ENCODE data around the gene REXO4.
A peak's percentile ranks its signal among the peaks of the same experiment; 100 is the strongest.

The REXO4 gene

GRCh38 chr9:133463864-133464615 is 46.2 kb upstream of the REXO4 start:
- TF ChIP-seq, protein P1, sequence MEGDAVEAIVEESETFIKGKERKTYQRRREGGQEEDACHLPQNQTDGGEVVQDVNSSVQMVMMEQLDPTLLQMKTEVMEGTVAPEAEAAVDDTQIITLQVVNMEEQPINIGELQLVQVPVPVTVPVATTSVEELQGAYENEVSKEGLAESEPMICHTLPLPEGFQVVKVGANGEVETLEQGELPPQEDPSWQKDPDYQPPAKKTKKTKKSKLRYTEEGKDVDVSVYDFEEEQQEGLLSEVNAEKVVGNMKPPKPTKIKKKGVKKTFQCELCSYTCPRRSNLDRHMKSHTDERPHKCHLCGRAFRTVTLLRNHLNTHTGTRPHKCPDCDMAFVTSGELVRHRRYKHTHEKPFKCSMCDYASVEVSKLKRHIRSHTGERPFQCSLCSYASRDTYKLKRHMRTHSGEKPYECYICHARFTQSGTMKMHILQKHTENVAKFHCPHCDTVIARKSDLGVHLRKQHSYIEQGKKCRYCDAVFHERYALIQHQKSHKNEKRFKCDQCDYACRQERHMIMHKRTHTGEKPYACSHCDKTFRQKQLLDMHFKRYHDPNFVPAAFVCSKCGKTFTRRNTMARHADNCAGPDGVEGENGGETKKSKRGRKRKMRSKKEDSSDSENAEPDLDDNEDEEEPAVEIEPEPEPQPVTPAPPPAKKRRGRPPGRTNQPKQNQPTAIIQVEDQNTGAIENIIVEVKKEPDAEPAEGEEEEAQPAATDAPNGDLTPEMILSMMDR (IDR thresholded peaks at IDR 0.05; ENCODE audit: poor library complexity, severe bottlenecking) = no peak
- no peak for DNase-seq (ENCODE audit: low spot score)

DNA sequence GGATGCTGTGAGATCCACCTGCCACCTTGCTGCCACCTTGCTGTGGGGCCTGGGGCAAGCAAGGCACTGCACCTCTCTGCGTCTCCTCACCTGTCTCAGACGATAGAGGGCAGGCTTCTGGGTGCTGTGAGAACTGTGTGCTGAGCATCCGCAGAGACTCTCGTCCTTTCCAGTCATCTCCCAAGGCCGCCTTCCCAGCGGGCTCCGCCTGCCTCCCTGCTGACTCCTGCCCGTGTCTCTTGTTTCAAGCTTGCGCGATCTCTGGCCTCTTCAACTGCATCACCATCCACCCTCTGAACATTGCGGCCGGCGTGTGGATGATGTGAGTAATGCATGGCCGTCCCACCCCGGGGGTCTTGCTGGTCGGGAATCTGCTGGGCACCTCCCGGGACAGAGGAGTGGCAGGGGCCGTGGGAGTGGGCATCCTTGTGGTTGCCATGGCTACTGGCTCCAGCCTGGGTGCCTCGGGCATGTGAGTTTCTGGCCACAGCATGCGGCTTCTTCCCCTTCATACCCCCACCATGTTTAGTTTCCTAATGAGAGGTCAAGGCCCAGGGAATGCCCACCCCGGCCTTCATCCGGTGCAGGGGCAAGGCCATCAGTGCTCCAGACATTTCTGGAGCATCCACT is 45.5 kb upstream of the REXO4 start:
- Histone ChIP-seq H3K27ac (ENCODE audit: poor library complexity, severe bottlenecking) (no peak overlapping the region), H3K4me1 (ENCODE audit: insufficient read depth, poor library complexity, severe bottlenecking) (peaks cover 3% of the 10 kb centered on the region), H3K27me3 (ENCODE audit: insufficient read depth, poor library complexity, severe bottlenecking) (no peaks in the 10 kb centered on the region), H3K4me3 (ENCODE audit: severe bottlenecking) (no peak overlapping the region), H3K9me3 (ENCODE audit: severe bottlenecking) (no peaks in the 10 kb centered on the region), H3K36me3 (ENCODE audit: low read depth) (no peaks in the 10 kb centered on the region)
- DNase-seq (ENCODE audit: low spot score) = no peak
- no peak for ATAC-seq (ENCODE audit: low read depth)
- TF ChIP-seq, protein P1 (IDR thresholded peaks at IDR 0.05; ENCODE audit: poor library complexity, severe bottlenecking) = peak; percentile 13

More at GRCh38 chr9:133463864-133464615, 46.2 kb upstream of the REXO4 start:
- H3K27ac ChIP-seq (ENCODE audit: poor library complexity, severe bottlenecking) = no peak overlapping the region
- peaks cover 3% of the 10 kb centered on the region for H3K4me1 ChIP-seq (ENCODE audit: insufficient read depth, poor library complexity, severe bottlenecking)
- no peak for ATAC-seq (ENCODE audit: low read depth)
- H3K9me3 ChIP-seq (ENCODE audit: severe bottlenecking) = no peaks in the 10 kb centered on the region
- no peaks in the 10 kb centered on the region for H3K27me3 ChIP-seq (ENCODE audit: insufficient read depth, poor library complexity, severe bottlenecking)
- no peak overlapping the region for H3K4me3 ChIP-seq (ENCODE audit: severe bottlenecking)
- H3K36me3 ChIP-seq (ENCODE audit: low read depth) = no peaks in the 10 kb centered on the region

DNA sequence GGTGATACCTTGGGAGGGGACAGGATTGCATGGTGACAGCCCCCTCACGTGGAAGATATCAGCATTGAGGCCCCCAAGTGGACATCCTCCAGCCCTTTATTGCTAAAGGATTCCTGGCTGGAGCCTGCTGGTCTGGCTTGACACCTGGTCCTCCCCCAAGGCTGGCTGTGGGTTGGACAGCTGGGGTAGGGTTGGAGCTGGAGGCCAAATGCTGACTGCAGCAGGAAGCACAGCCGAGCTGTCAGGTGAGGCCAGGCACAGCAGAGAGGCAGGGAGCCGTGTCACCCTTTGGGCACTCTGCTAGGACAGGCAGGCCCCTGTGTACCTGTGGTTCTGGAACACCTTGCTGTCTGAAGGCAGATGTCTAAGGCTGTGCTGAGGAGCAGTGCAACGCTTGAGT is 44.2 kb upstream of the REXO4 start:
- H3K27me3 ChIP-seq (ENCODE audit: insufficient read depth, poor library complexity, severe bottlenecking) = no peaks in the 10 kb centered on the region
- DNase-seq (ENCODE audit: low spot score) (no peak), ATAC-seq (ENCODE audit: low read depth) (no peak)
- TF ChIP-seq, protein P1 (IDR thresholded peaks at IDR 0.05; ENCODE audit: poor library complexity, severe bottlenecking) = no peak
- no peak overlapping the region for H3K27ac ChIP-seq (ENCODE audit: poor library complexity, severe bottlenecking)
- no peaks in the 10 kb centered on the region for H3K9me3 ChIP-seq (ENCODE audit: severe bottlenecking)
- peaks cover 3% of the 10 kb centered on the region for H3K4me1 ChIP-seq (ENCODE audit: insufficient read depth, poor library complexity, severe bottlenecking)
- H3K4me3 ChIP-seq (ENCODE audit: severe bottlenecking) = no peak overlapping the region
- H3K36me3 ChIP-seq (ENCODE audit: low read depth) = no peaks in the 10 kb centered on the region

DNA sequence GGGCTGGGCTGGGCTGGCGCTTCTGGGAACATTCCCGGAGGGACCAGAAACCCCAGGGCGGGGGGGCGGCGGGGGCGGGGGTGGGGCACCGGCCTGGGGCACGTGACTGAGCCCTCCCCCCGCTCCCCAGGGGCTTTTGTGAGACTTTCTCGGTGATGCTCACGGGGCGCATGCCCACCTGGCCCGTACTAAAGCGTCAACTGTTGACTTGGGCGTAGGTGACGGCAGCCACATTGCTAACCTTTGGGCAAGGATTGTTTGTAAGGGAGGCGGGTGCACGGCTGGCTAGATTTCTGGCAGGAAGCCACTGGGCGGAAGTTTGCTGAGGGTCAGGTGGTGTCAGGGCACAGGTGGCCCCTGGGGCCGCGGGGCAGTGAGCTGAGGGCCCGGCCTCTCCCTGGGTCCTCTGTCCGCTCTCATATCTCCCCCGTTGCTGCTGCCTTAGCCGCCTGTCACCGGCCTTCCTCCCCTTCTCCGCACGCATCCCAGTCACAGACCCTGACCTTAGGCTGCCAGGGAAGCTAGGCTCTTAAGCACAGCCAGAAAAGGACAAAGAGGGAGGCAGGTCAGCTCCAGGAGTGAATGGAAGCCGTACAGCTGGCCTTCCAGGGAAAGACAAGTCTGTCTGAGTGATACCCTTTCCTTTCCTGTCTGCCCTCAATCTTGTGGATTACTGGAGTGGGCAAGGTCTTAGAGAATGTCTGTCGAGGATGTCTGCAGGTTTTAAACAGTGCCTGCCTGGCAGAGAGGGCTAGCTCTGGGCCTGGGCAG is 42.8 kb upstream of the REXO4 start:
- H3K36me3 ChIP-seq (ENCODE audit: low read depth) = no peaks in the 10 kb centered on the region
- H3K27me3 ChIP-seq (ENCODE audit: insufficient read depth, poor library complexity, severe bottlenecking) = no peaks in the 10 kb centered on the region
- TF ChIP-seq, protein P1 (IDR thresholded peaks at IDR 0.05; ENCODE audit: poor library complexity, severe bottlenecking) = no peak
- no peak for DNase-seq (ENCODE audit: low spot score)
- H3K4me1 ChIP-seq (ENCODE audit: insufficient read depth, poor library complexity, severe bottlenecking) = peaks cover 3% of the 10 kb centered on the region
- H3K27ac ChIP-seq (ENCODE audit: poor library complexity, severe bottlenecking) = peak overlapping the region; percentile 54
- peak; percentile 0; the same call in 1 of the 3 replicates for ATAC-seq (ENCODE audit: low read depth)
- H3K9me3 ChIP-seq (ENCODE audit: severe bottlenecking) = no peaks in the 10 kb centered on the region
- peak overlapping the region; percentile 71 for H3K4me3 ChIP-seq (ENCODE audit: severe bottlenecking)

Measured in RWPE2 (cell line).